Measurements from ENCODE around the gene VAMP7. TPM values are rescaled to one million over a fixed set of nuclear protein-coding genes. Genes with fewer than 3 reads are reported as not detected.
"Not testable (repeated sequence)": the region's sequence is repeated elsewhere in the genome, so short reads cannot be mapped to it uniquely, and the experiment has no call there.

The VAMP7 gene
- total RNA-seq, 1 experiment from 2014 or later, result 86.1 TPM

GRCh38 chrX:155951237-155951789 lies 70.2 kb downstream of the VAMP7 start:
- H3K27ac ChIP-seq, result no peak overlapping the region
- no peaks in the 10 kb centered on the region for H3K27me3 ChIP-seq (replicated peaks)
- DNase-seq (ENCODE audit: low read depth in 1 of 2, low spot score in 2 of 2), result no peak
- H3K36me3 ChIP-seq, result no peaks in the 10 kb centered on the region
- no peak overlapping the region for H3K4me3 ChIP-seq
- H3K4me1 ChIP-seq (replicated peaks), result no peaks in the 10 kb centered on the region
- H3K9me3 ChIP-seq (replicated peaks), result peaks cover 9% of the 10 kb centered on the region

- no peaks in the 10 kb centered on the region for H3K4me1 ChIP-seq (replicated peaks)
- H3K4me3 ChIP-seq, result no peak overlapping the region
- DNase-seq (ENCODE audit: low read depth in 1 of 2, low spot score in 2 of 2), result no peak
- H3K27me3 ChIP-seq (replicated peaks), result no peaks in the 10 kb centered on the region
- peaks cover 9% of the 10 kb centered on the region for H3K9me3 ChIP-seq (replicated peaks)
- H3K27ac ChIP-seq, result no peak overlapping the region
- no peaks in the 10 kb centered on the region for H3K36me3 ChIP-seq
These were observed 71.9 kb downstream of the VAMP7 start for GRCh38 chrX:155953055-155953454.

GRCh38 chrX:155954793-155955192 lies 73.6 kb downstream of the VAMP7 start:
- H3K27ac ChIP-seq, result no peak overlapping the region
- H3K36me3 ChIP-seq, result no peaks in the 10 kb centered on the region
- no peaks in the 10 kb centered on the region for H3K4me1 ChIP-seq (replicated peaks)
- no peaks in the 10 kb centered on the region for H3K27me3 ChIP-seq (replicated peaks)
- H3K4me3 ChIP-seq, result no peak overlapping the region
- H3K9me3 ChIP-seq (replicated peaks), result peaks cover 11% of the 10 kb centered on the region
- no peak for DNase-seq (ENCODE audit: low read depth in 1 of 2, low spot score in 2 of 2)

- H3K9me3 ChIP-seq (replicated peaks), result peaks cover 11% of the 10 kb centered on the region
- no peak for DNase-seq (ENCODE audit: low read depth in 1 of 2, low spot score in 2 of 2)
- no peak overlapping the region for H3K27ac ChIP-seq
- H3K27me3 ChIP-seq (replicated peaks), result no peaks in the 10 kb centered on the region
- H3K36me3 ChIP-seq, result no peaks in the 10 kb centered on the region
- no peaks in the 10 kb centered on the region for H3K4me1 ChIP-seq (replicated peaks)
- no peak overlapping the region for H3K4me3 ChIP-seq
These were observed 75.0 kb downstream of the VAMP7 start for GRCh38 chrX:155956099-155956498.

GRCh38 chrX:155956649-155957048 lies 75.5 kb downstream of the VAMP7 start:
- Histone ChIP-seq H3K4me3 (no peak overlapping the region), H3K4me1 (replicated peaks) (no peaks in the 10 kb centered on the region), H3K27me3 (replicated peaks) (no peaks in the 10 kb centered on the region), H3K36me3 (no peaks in the 10 kb centered on the region), H3K27ac (no peak overlapping the region), H3K9me3 (replicated peaks) (peaks cover 10% of the 10 kb centered on the region)
- no peak for DNase-seq (ENCODE audit: low read depth in 1 of 2, low spot score in 2 of 2)

GRCh38 chrX:155957843-155958242 lies 76.7 kb downstream of the VAMP7 start:
- Histone ChIP-seq H3K27me3 (replicated peaks) (no peaks in the 10 kb centered on the region), H3K4me1 (replicated peaks) (no peaks in the 10 kb centered on the region), H3K36me3 (no peaks in the 10 kb centered on the region), H3K4me3 (no peak overlapping the region), H3K27ac (no peak overlapping the region), H3K9me3 (replicated peaks) (peaks cover 8% of the 10 kb centered on the region)
- DNase-seq (ENCODE audit: low read depth in 1 of 2, low spot score in 2 of 2), result no peak

GRCh38 chrX:155959018-155959587 lies 78.0 kb downstream of the VAMP7 start:
- H3K9me3 ChIP-seq (replicated peaks), result peaks cover 5% of the 10 kb centered on the region
- H3K27me3 ChIP-seq (replicated peaks), result no peaks in the 10 kb centered on the region
- no peak overlapping the region for H3K4me3 ChIP-seq
- no peak overlapping the region for H3K27ac ChIP-seq
- no peak for DNase-seq (ENCODE audit: low read depth in 1 of 2, low spot score in 2 of 2)
- H3K4me1 ChIP-seq (replicated peaks), result no peaks in the 10 kb centered on the region
- no peaks in the 10 kb centered on the region for H3K36me3 ChIP-seq

GRCh38 chrX:155962906-155963305 lies 81.8 kb downstream of the VAMP7 start:
- Histone ChIP-seq H3K4me3 (no peak overlapping the region), H3K4me1 (replicated peaks) (no peaks in the 10 kb centered on the region), H3K27ac (no peak overlapping the region), H3K36me3 (no peaks in the 10 kb centered on the region), H3K27me3 (replicated peaks) (no peaks in the 10 kb centered on the region), H3K9me3 (replicated peaks) (0 out of 2 replicates have a peak, but pooled peaks cover 2% of the 10 kb centered on the region)
- DNase-seq (ENCODE audit: low read depth in 1 of 2, low spot score in 2 of 2), result no peak

GRCh38 chrX:155966876-155967275 lies 85.7 kb downstream of the VAMP7 start:
- Histone ChIP-seq H3K36me3 (no peaks in the 10 kb centered on the region), H3K27me3 (replicated peaks) (no peaks in the 10 kb centered on the region), H3K4me3 (no peak overlapping the region), H3K9me3 (replicated peaks) (no peaks in the 10 kb centered on the region), H3K4me1 (replicated peaks) (no peaks in the 10 kb centered on the region), H3K27ac (no peak overlapping the region)
- DNase-seq (ENCODE audit: low read depth in 1 of 2, low spot score in 2 of 2), result no peak

GRCh38 chrX:155967653-155968325 lies 86.6 kb downstream of the VAMP7 start:
- no peak overlapping the region for H3K27ac ChIP-seq
- no peak for DNase-seq (ENCODE audit: low read depth in 1 of 2, low spot score in 2 of 2)
- H3K27me3 ChIP-seq (replicated peaks), result no peaks in the 10 kb centered on the region
- H3K9me3 ChIP-seq (replicated peaks), result no peaks in the 10 kb centered on the region
- H3K4me1 ChIP-seq (replicated peaks), result no peaks in the 10 kb centered on the region
- H3K36me3 ChIP-seq, result no peaks in the 10 kb centered on the region
- no peak overlapping the region for H3K4me3 ChIP-seq

- H3K36me3 ChIP-seq, result no peaks in the 10 kb centered on the region
- DNase-seq (ENCODE audit: low read depth in 1 of 2, low spot score in 2 of 2), result no peak
These were observed 87.1 kb downstream of the VAMP7 start for GRCh38 chrX:155968326-155968661.

GRCh38 chrX:155968791-155969190 lies 87.6 kb downstream of the VAMP7 start:
- Histone ChIP-seq H3K4me1 (replicated peaks) (no peaks in the 10 kb centered on the region), H3K4me3 (no peak overlapping the region), H3K9me3 (replicated peaks) (no peaks in the 10 kb centered on the region), H3K27me3 (replicated peaks) (no peaks in the 10 kb centered on the region), H3K36me3 (no peaks in the 10 kb centered on the region), H3K27ac (no peak overlapping the region)
- DNase-seq (ENCODE audit: low read depth in 1 of 2, low spot score in 2 of 2), result no peak

More at GRCh38 chrX:155968326-155968661, 87.1 kb downstream of the VAMP7 start:
- Histone ChIP-seq H3K27me3 (replicated peaks) (no peaks in the 10 kb centered on the region), H3K4me1 (replicated peaks) (no peaks in the 10 kb centered on the region), H3K4me3 (no peak overlapping the region), H3K27ac (no peak overlapping the region), H3K9me3 (replicated peaks) (no peaks in the 10 kb centered on the region)

GRCh38 chrX:155971658-155972057 lies 90.5 kb downstream of the VAMP7 start:
- not testable (repeated sequence) for DNase-seq (ENCODE audit: low read depth in 1 of 2, low spot score in 2 of 2); H3K4me3 ChIP-seq; H3K36me3 ChIP-seq; H3K27ac ChIP-seq; H3K27me3 ChIP-seq (replicated peaks); H3K4me1 ChIP-seq (replicated peaks); H3K9me3 ChIP-seq (replicated peaks)

GRCh38 chrX:155972241-155972640 lies 91.1 kb downstream of the VAMP7 start:
- not testable (repeated sequence) for H3K4me3 ChIP-seq; H3K36me3 ChIP-seq; H3K27me3 ChIP-seq (replicated peaks); H3K4me1 ChIP-seq (replicated peaks); H3K9me3 ChIP-seq (replicated peaks); DNase-seq (ENCODE audit: low read depth in 1 of 2, low spot score in 2 of 2); H3K27ac ChIP-seq

Measured in SJSA1 (cell line).